ENCODE measurements around the gene SFR1. TPM values are rescaled to one million over a fixed set of nuclear protein-coding genes. Genes with fewer than 3 reads are reported as not detected.
"Not testable (repeated sequence)": the region's sequence is repeated elsewhere in the genome, so short reads cannot be mapped to it uniquely, and the experiment has no call there.

SFR1 gene
- total RNA-seq, 1 experiment from 2014 or later, result 11.6 TPM

GRCh38 chr10:104155591-104155990 lies 33.6 kb downstream of the SFR1 start:
- BruUV-seq (replicated peaks), result no TSS peak
- Mint-ChIP-seq H3K36me3 (ENCODE audit: insufficient read depth, unreplicated experiment) (no peaks in the 10 kb centered on the region), H3K27ac (ENCODE audit: unreplicated experiment) (no peak overlapping the region), H3K4me3 (ENCODE audit: low read depth, unreplicated experiment) (no peak overlapping the region), H3K9me3 (ENCODE audit: low read depth, unreplicated experiment) (peaks cover 5% of the 10 kb centered on the region), H3K4me1 (ENCODE audit: low read depth, unreplicated experiment) (no peaks in the 10 kb centered on the region), H3K27me3 (ENCODE audit: unreplicated experiment) (peaks cover 41% of the 10 kb centered on the region)
- intact Hi-C loops (cut with micrococcal nuclease; ENCODE audit: unreplicated experiment), result no loop called here
- TF ChIP-seq CTCF (IDR thresholded peaks at IDR 0.05; ENCODE audit: unreplicated experiment), result no peak
- CTCF ChIA-PET, result no interaction called here
- DNase-seq, result no peak

GRCh38 chr10:104170610-104171254 lies 48.8 kb downstream of the SFR1 start:
- CTCF ChIA-PET, result no interaction called here
- Mint-ChIP-seq H3K4me1 (ENCODE audit: low read depth, unreplicated experiment) (no peaks in the 10 kb centered on the region), H3K27me3 (ENCODE audit: unreplicated experiment) (no peaks in the 10 kb centered on the region), H3K36me3 (ENCODE audit: insufficient read depth, unreplicated experiment) (no peaks in the 10 kb centered on the region), H3K9me3 (ENCODE audit: low read depth, unreplicated experiment) (no peaks in the 10 kb centered on the region), H3K4me3 (ENCODE audit: low read depth, unreplicated experiment) (no peak overlapping the region), H3K27ac (ENCODE audit: unreplicated experiment) (no peak overlapping the region)
- intact Hi-C loops (cut with micrococcal nuclease; ENCODE audit: unreplicated experiment), result no loop called here
- DNase-seq, result no peak
- BruUV-seq (replicated peaks), result no TSS peak
- TF ChIP-seq CTCF (IDR thresholded peaks at IDR 0.05; ENCODE audit: unreplicated experiment), result no peak

- H3K4me1 Mint-ChIP-seq (ENCODE audit: low read depth, unreplicated experiment); CTCF ChIA-PET; intact Hi-C loops (cut with micrococcal nuclease; ENCODE audit: unreplicated experiment); DNase-seq; H3K4me3 Mint-ChIP-seq (ENCODE audit: low read depth, unreplicated experiment); H3K27ac Mint-ChIP-seq (ENCODE audit: unreplicated experiment); BruUV-seq (replicated peaks); H3K27me3 Mint-ChIP-seq (ENCODE audit: unreplicated experiment); H3K9me3 Mint-ChIP-seq (ENCODE audit: low read depth, unreplicated experiment); H3K36me3 Mint-ChIP-seq (ENCODE audit: insufficient read depth, unreplicated experiment): not testable (repeated sequence)
These were observed 52.2 kb downstream of the SFR1 start for GRCh38 chr10:104174136-104174535.

Other genes with a start within 250 kb of the SFR1 start
- gene STN1, start 204.0 kb upstream of the SFR1 start, total RNA-seq (2022), result 13.1 and 16.0 TPM in 2 replicates
- gene SLK, start 155.0 kb upstream of the SFR1 start, total RNA-seq (2022), result 25.6 and 31.2 TPM in 2 replicates
- 0.73 and 1.0 TPM in 2 replicates for gene COL17A1, start 36.3 kb upstream of the SFR1 start, total RNA-seq (2022)
- 0.94 and 1.1 TPM in 2 replicates for gene CFAP43, start 110.2 kb downstream of the SFR1 start, total RNA-seq (2022)
- gene GSTO1, start 132.7 kb downstream of the SFR1 start, total RNA-seq (2022), result 59.2 and 61.5 TPM in 2 replicates
- gene GSTO2, start 147.0 kb downstream of the SFR1 start, total RNA-seq (2022), result 25.7 and 26.7 TPM in 2 replicates
- gene ITPRIP, start 216.3 kb downstream of the SFR1 start, total RNA-seq (2022), result 1.5 and 1.7 TPM in 2 replicates
- gene CFAP58, start 231.7 kb downstream of the SFR1 start, total RNA-seq (2022), result not detected in 2 replicates

Data from Calu3 (cell line).